M059J (cell line): ENCODE results near the gene CELSR1. TPM values are rescaled to one million over a fixed set of nuclear protein-coding genes. Genes with fewer than 3 reads are reported as not detected.

Source experiments
- DNase-seq: peaks from one replicate; pipeline ENCODE4 v3.0.0-alpha.2; 2012; ENCODE audit warnings: low read depth
- total RNA-seq: library from RNA; depleted of rRNA; stranded (reverse); fragments of >200 nt; shearing (Covaris generic); gene quantifications from 2 replicates; pipeline ENCODE4 v1.2.3, GENCODE V29; 2014

CELSR1 gene
- total RNA-seq, 1 experiment from 2014 or later, result 11.8 TPM

DNA sequence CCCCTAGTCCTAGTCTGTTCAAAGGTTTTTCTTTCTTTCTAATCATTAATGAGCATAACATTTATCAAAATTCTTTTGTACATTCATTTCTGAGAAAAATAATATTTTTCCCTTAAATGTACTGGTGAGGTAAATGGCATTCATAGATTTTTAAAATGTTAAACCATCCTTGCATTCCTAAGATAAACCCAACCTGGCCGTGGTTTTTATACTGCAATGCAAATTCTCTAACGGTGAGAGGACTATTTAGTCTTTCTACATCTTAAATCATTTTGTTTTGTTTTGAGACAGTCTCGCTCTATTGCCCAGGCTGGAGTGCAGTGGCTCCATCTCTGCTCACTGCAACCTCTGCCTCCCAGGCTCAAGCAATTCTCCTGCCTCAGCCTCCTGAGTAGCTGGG lies 161.3 kb downstream of the CELSR1 start:
- no peak for DNase-seq

- DNase-seq, result no peak
Measured at GRCh38 chr22:46374663-46375474, 162.6 kb downstream of the CELSR1 start.

DNA sequence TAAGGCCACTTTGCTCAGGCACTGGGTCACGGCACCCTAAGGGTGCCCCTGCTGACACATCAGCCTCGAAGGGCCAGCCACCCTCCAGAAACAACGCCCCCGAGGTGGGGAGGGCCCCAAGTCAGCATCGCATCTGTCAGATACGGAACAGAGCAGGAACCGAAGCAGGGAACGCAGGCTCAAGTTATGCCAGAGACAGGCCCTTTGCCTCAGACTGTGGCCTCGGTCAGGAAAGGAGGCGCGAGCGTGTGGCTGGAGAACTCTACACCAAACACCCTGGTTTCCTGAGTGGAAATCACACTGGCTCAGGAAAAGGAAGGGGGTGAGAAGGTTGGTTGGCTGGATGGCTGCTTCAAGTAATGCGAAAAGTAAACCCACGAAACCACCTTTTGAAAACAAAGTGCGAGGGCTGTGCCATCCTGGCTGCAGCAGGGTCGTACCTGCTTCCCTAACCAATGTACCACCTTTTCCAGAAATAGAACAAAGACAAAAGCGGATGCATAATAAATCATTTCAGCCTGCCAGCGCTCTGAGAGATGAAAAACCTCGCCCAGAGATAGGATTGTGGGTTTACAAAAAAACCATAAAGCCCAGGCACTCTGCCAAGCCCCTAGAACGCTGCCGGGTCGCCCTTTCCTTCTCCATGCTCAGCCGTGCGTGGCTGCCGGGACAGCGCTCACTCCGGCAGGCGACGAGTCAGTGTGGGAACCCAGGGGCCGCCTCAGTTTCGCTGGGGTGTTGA lies 163.3 kb downstream of the CELSR1 start:
- peak; percentile 46 for DNase-seq

DNA sequence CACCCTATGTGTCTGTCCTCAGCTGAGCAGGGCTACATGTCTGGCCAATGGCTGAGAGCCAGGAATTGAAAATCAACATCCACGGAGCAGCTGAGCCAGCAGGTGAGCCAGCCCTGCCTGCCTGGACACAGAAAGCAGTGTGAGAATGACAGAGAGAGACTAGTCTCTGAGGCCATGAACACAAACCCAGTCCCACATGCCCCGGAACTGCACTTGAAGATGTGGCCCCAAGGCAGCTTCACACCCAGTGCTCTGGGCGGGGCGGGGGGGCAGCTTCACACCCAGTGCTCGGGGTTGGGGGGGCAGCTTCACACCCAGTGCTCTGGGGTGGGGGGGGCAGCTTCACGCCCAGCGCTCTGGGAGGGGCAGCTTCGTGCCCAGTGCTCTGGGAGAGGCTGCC lies 164.3 kb downstream of the CELSR1 start:
- no peak for DNase-seq

- DNase-seq, result no peak
Measured at GRCh38 chr22:46372686-46373085, 164.7 kb downstream of the CELSR1 start.

DNA sequence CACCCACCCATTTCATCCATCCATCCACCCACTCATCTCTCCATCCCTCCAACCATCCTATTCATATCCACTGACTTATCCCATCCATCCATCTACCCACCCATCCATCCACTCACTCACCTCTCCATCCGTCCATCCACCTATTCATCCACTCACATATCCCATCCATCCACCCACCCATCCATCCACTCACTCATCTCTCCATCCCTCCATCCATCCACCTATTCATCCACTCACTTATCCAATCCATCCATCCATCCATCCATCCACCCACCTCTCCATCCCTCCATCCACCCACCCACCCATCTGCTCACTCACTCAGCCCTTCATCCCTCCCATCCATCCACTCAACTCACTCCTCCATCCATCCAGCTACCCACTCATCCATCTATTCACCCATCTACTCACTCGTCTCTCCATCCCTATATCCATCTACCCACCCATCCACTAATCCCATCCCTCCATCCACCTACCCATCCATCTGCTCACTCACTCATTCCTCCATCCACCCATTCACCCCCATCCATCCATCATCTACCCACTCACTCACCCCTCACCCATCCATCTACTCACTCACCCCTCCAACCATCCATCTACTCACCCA lies 165.7 kb downstream of the CELSR1 start:
- DNase-seq, result no peak

DNA sequence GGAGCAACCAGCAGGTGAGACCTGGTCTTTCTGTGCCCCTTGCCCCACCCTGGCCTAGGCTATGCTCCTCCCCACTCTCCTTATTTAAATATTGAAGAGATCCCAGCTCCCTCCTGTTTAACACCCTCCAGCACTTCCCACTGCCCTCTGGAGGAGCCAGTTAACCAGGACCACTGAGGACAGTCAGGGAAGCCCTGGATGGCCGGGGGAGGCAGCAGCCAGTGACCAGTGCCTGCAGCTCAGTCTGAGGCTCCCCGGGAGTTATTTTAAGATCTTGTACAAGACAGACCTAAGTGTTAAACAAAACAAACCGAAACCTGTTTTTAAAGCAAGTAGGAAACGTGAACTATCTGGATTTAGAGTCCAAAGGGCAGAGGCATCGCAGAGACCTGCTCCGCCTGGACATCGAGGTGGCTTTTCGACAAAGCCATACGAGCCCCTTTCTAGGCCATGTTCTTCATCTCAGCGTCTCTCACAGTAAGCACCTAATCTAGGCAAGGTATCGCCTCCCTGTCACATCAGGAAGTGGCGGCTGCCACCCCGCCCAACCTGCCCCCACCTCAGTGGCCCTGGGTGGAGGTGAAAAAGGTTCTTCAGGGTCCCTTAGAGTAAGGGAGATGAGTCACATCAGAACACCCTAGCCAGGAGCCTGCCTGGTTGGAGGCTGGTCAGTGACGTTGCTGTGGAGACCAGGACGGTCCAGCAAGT lies 166.7 kb downstream of the CELSR1 start:
- DNase-seq, result no peak

DNA sequence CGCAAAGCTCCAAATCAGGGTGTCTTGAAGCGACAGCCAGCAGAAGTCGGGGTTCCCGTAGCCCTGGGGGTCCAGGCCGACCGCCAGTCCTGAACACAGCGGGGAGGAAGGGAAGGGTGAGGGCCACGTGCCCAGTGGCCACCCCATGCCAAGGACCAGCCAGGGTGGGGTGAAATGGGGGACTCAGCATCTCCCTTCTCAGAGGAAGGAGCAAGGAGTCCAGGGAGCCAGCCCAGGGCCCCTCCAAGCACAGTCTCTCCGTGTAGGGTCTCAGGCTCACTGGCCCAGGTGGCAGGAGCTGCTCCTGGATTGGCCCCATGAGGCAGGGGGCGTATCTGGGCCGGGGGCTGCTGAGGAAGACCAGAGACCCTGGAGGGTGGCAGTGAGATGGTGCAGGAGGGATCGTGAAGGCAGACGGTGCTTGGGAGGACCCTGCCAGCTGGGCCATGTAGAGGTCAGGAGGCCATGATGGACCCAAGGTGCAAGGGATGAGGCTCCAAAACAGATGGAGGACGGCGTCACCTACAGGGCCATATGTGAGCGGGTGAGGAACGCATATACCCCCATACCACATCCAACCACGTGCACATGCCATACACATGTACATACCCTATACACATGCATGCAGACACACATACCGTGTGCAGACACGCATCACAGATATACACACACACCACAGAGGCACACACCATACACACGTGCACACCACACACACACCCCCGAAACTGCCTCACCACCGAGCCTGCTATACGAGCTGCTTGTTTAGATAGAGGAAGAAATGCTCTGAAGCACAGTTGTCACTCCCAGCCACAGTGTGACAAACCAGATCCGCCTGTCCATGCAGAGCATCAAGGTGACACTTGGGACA lies 167.5 kb downstream of the CELSR1 start:
- DNase-seq, result no peak

GRCh38 chr22:46368871-46369715 lies 168.3 kb downstream of the CELSR1 start:
- no peak for DNase-seq

- DNase-seq, result no peak
Measured at GRCh38 chr22:46368422-46368821, 169.0 kb downstream of the CELSR1 start.

GRCh38 chr22:46367707-46368191 lies 169.7 kb downstream of the CELSR1 start:
- no peak for DNase-seq

DNA sequence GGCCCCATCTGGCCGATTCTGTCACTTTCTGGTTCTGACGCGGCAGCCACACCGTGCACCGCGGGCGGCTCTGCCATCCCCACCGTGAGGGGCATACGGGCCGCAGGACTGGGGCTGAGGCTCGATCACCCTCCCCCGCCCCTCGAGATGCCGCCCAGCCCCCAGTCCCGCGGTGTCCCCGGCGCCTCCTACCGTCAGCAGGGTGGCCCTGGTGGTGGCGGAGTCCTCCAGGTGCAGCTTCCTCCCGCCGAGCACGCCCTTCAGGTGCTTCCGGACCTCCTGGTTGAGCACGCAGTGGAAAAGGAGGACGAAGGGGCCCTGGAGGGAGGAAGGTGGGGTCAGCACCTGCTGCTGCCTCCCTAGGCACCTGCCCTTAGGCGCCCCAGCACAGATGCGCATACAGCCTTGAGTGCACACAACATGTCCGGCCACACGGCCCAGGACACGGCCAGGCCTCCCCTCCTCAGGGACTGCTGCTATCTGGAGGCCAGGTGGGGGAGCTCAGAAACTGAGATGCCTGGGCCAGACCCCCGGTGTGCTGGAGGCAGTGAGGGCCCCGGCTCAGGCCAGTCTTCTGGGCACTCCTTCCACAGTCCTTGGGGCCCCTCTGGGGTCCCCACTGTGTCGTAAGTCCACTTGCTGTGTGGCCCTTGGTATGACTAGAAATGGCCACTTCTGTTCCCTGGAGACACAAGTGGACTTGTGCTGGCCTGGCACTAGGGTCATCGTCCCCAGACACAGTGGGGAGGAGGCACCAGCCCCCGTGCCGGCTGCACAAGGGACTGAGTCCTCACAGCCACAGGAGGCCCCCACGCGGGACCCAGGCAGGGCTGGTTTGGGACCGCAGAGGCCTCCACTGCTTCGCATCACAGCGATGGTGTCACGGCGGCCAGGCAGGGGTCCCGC lies 170.4 kb downstream of the CELSR1 start:
- no peak for DNase-seq

DNA sequence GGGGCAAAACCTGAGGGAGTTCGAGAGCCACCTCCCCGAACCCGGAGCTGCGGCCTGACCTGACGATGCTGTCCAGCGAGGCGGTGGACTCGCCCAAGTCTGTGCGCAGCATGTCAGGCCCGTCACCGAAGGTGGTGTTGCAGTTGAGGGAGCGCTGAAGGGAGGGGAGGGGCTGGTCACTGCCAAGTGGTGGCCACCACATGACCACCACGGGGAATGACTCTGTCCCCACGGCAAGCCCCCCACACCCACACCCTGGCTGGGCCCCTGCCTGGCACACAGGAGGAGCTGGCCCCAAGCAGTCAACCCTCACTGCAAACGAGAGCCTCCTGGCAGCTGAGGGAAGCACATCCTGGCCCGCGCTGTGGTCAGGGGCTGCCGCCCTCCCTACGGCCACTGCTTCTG lies 171.1 kb downstream of the CELSR1 start:
- DNase-seq, result no peak

DNA sequence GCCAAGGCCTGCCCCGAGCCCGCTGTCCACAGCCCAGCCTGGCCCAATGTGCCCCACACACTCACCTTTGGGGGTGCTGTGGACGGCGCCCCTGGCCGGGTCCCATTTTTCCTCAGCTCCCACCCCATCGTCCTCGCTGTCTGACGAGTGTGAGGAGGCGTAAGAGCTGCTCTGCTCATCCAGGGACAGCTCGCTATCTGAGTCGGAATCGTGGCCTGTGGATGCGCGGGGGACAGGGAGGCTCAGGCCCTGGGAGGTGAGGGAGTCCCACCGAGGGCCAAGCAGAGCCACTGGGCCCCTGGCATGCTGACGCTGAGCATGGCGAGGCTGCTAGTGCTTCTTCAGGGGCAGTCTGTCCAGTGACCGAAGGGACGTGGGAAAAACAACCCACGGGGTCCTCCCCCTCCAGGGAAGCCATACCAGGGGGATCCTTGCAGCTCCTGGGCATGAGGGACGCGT lies 172.2 kb downstream of the CELSR1 start:
- no peak for DNase-seq

- no peak for DNase-seq
Measured at GRCh38 chr22:46364341-46365165, 172.9 kb downstream of the CELSR1 start.

DNA sequence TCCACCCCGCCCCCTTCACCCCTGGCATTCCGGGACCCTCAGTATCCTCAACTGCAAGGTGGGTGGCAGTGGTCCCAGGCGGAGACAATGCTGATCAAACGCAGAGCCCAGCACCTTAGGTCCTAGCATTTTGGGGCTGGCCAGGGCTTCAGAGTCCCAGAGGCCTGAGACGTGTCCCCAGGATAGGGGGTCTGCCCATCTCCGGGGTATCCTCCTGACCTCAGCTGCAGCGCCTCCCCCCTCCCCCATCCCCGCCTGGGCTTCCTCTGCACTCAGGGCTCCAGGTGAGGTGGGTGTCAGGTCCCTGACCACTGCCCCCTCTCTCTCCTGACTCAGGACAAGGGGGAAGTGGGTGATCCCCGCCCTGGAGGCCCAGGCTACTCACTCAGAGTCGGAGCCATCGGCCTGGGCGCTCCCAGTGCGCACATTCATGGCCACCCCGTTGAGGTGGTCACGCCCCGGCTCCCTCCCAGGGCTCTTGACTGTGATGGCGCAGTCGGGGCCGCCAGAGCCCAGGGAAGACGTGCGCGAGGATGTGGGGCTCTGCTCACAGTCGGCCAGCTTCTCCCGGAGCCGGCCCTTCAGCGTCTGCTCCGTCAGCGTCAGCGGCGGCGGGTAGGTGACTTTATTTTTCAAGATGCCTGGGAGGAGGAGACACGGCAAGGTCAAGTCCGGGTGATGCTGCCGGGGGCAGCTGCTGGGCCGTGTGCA lies 173.7 kb downstream of the CELSR1 start:
- DNase-seq, result no peak

DNA sequence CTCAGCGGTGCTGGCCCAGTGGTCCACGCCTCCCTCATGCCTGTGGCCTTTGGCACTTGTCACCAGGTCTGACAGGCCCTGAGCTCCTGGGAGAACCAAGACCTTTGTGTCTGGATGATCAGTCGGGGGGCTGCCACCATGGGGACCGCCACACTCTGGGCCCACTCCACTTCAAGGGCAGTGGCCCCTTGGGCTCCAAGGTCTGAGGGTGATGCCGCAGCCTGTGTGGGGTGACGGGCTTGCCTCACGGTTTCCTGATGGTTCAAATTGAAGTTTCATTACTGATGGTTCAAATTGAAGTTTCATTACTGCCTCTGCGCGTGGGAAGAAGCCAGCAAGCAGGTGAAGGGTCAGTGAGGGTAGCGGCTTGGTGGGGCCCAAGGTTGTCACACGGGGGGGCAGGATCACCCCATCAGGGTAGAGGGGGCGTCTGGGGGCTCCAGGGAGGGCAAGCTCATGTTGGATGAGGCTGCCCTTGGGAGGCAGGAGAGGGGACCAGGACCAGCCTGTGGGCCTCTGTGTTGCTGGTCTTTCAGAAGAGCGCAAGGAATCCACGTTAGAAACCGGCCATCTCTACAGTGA lies 174.4 kb downstream of the CELSR1 start:
- DNase-seq, result no peak
